ENCODE results near the gene HBB. TPM values are rescaled to one million over a fixed set of nuclear protein-coding genes. Genes with fewer than 3 reads are reported as not detected.

HBB gene
- total and polyA plus RNA-seq, 2 donors = 22.3 to 341 TPM

DNA sequence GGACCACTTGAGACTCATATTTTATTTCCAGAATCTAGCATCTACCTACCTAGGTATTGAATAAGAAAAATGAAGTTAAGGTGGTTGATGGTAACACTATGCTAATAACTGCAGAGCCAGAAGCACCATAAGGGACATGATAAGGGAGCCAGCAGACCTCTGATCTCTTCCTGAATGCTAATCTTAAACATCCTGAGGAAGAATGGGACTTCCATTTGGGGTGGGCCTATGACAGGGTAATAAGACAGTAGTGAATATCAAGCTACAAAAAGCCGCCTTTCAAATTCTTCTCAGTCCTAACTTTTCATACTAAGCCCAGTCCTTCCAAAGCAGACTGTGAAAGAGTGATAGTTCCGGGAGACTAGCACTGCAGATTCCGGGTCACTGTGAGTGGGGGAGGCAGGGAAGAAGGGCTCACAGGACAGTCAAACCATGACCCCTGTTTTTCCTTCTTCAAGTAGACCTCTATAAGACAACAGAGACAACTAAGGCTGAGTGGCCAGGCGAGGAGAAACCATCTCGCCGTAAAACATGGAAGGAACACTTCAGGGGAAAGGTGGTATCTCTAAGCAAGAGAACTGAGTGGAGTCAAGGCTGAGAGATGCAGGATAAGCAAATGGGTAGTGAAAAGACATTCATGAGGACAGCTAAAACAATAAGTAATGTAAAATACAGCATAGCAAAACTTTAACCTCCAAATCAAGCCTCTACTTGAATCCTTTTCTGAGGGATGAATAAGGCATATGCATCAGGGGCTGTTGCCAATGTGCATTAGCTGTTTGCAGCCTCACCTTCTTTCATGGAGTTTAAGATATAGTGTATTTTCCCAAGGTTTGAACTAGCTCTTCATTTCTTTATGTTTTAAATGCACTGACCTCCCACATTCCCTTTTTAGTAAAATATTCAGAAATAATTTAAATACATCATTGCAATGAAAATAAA is 2.1 kb downstream of the HBB start:
- Histone ChIP-seq H3K9me3 (ENCODE audit: control insufficient read depth in 2 of 2, insufficient read depth in 1 of 2, low read length in 1 of 2) (no peaks in the 10 kb centered on the region), H3K36me3 (ENCODE audit: control insufficient read depth in 2 of 2, insufficient read depth in 2 of 2, low read length in 1 of 2) (no peaks in the 10 kb centered on the region), H3K27ac (ENCODE audit: low read depth in 1 of 2, low read length in 1 of 2) (no peak overlapping the region), H3K27me3 (ENCODE audit: control insufficient read depth in 2 of 2, insufficient read depth in 1 of 2, low read length in 1 of 2) (no peaks in the 10 kb centered on the region), H3K4me1 (ENCODE audit: control insufficient read depth in 2 of 2, insufficient read depth in 2 of 2, low read length in 2 of 2) (no peaks in the 10 kb centered on the region), H3K4me3 (ENCODE audit: low read length in 2 of 2) (no peak overlapping the region)
- WGBS = 80% methylated on average over 6 of the region's 6 CpGs
- DNase-seq (ENCODE audit: low read depth in 6 of 9, low spot score in 9 of 9) = no peak

DNA sequence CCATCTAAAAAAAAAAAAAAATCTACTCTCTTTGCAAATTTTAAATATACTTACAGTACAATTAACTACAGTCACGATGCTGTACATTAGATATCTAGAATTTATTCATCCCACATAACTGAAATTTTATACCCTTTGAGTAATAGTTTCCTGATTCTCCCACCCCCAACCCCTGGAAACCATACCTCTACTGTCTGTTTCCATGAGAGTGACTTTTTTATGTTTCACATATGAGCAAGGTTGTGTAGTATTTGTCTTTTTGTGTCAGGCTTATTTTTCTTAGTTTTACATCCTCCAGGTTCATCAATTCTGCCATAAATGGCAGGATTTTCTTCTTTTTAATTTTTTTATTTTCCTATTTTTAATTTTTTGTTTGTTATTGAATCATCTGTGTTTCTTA is 3.2 kb downstream of the HBB start:
- WGBS = 89% methylated on average over 1 of the region's 1 CpG
- no peak overlapping the region for H3K27ac ChIP-seq (ENCODE audit: low read depth in 1 of 2, low read length in 1 of 2)

DNA sequence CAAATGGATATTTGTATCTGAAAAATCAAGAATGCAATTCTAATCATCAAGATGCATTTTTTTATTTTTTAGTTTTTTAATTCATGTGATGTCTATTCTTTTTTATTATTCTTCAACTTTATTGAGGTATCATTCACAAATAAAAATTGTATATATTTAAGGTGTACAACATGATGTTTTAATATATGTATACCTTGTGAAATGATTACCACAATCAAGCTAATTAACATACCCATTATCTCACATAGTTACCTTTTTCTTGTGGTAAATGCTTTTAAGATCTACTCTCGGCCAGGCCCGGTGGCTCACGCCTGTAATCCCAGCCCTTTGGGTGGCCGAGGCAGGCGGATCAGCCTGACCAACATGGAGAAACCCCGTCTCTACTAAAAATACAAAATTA is 3.7 kb downstream of the HBB start:
- H3K27me3 ChIP-seq (ENCODE audit: control insufficient read depth in 2 of 2, insufficient read depth in 1 of 2, low read length in 1 of 2) = no peaks in the 10 kb centered on the region
- WGBS = 97% methylated on average over 6 of the region's 6 CpGs
- no peak overlapping the region for H3K4me3 ChIP-seq (ENCODE audit: low read length in 2 of 2)
- H3K9me3 ChIP-seq (ENCODE audit: control insufficient read depth in 2 of 2, insufficient read depth in 1 of 2, low read length in 1 of 2) = no peaks in the 10 kb centered on the region
- no peak for DNase-seq (ENCODE audit: low read depth in 6 of 9, low spot score in 9 of 9)
- no peaks in the 10 kb centered on the region for H3K4me1 ChIP-seq (ENCODE audit: control insufficient read depth in 2 of 2, insufficient read depth in 2 of 2, low read length in 2 of 2)
- no peaks in the 10 kb centered on the region for H3K36me3 ChIP-seq (ENCODE audit: control insufficient read depth in 2 of 2, insufficient read depth in 2 of 2, low read length in 1 of 2)
- H3K27ac ChIP-seq (ENCODE audit: low read depth in 1 of 2, low read length in 1 of 2) = no peak overlapping the region

More for the DNA sequence above, 3.2 kb downstream of the HBB start:
- H3K27me3 ChIP-seq (ENCODE audit: control insufficient read depth in 2 of 2, insufficient read depth in 1 of 2, low read length in 1 of 2) = no peaks in the 10 kb centered on the region
- H3K4me3 ChIP-seq (ENCODE audit: low read length in 2 of 2) = no peak overlapping the region
- H3K4me1 ChIP-seq (ENCODE audit: control insufficient read depth in 2 of 2, insufficient read depth in 2 of 2, low read length in 2 of 2) = no peaks in the 10 kb centered on the region
- H3K9me3 ChIP-seq (ENCODE audit: control insufficient read depth in 2 of 2, insufficient read depth in 1 of 2, low read length in 1 of 2) = no peaks in the 10 kb centered on the region
- no peak for DNase-seq (ENCODE audit: low read depth in 6 of 9, low spot score in 9 of 9)
- H3K36me3 ChIP-seq (ENCODE audit: control insufficient read depth in 2 of 2, insufficient read depth in 2 of 2, low read length in 1 of 2) = no peaks in the 10 kb centered on the region

DNA sequence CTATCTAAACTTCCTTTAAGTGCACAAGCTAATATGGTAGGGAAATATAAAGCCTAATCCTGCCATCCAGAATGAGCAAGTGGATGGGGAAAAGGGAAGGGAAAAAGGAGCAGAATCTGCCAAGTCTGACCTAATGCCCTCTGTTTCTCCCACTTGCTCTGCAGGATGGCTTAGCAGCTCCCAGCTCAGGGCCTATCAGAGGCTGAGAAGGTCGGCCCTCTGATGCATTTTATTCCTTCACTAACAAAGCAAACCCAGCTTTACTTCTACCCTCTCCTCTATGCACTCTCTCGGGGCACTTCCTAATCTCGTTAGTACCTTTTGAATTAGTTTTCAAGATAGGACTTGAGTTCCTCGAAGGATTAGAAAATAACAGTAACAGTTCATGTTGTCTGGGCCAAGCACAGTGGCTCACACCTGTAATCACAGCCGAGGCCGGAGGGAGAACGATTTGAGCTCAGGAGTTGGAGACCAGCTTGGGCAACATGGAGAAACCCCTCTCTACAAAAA is 16.4 kb downstream of the HBB start:
- H3K4me1 ChIP-seq (ENCODE audit: control insufficient read depth in 2 of 2, insufficient read depth in 2 of 2, low read length in 2 of 2) = no peaks in the 10 kb centered on the region
- H3K27ac ChIP-seq (ENCODE audit: low read depth in 1 of 2, low read length in 1 of 2) = no peak overlapping the region
- H3K9me3 ChIP-seq (ENCODE audit: control insufficient read depth in 2 of 2, insufficient read depth in 1 of 2, low read length in 1 of 2) = no peaks in the 10 kb centered on the region
- H3K36me3 ChIP-seq (ENCODE audit: control insufficient read depth in 2 of 2, insufficient read depth in 2 of 2, low read length in 1 of 2) = no peaks in the 10 kb centered on the region
- no peak for DNase-seq (ENCODE audit: low read depth in 6 of 9, low spot score in 9 of 9)
- no peaks in the 10 kb centered on the region for H3K27me3 ChIP-seq (ENCODE audit: control insufficient read depth in 2 of 2, insufficient read depth in 1 of 2, low read length in 1 of 2)
- 78% methylated on average over 7 of the region's 7 CpGs for WGBS
- H3K4me3 ChIP-seq (ENCODE audit: low read length in 2 of 2) = no peak overlapping the region

DNA sequence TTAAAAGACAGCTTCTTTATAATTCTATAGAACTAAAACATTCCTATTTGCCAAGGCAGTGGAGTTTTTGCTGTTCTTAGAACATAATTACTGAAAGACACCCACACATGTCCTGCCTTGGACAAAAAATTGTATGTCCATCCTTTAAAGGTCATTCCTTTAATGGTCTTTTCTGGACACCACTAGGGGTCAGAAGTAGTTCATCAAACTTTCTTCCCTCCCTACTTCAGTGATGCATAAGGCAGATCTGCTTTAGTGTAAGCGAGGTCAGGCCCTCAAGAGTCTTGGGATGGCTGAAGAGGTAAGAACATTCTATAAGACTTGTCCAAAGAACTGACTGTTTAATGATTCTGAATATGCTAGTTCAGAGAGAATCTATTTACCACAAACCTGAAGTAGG is 22.1 kb downstream of the HBB start:
- Histone ChIP-seq H3K9me3 (ENCODE audit: control insufficient read depth in 2 of 2, insufficient read depth in 1 of 2, low read length in 1 of 2) (no peaks in the 10 kb centered on the region), H3K4me1 (ENCODE audit: control insufficient read depth in 2 of 2, insufficient read depth in 2 of 2, low read length in 2 of 2) (no peaks in the 10 kb centered on the region), H3K27ac (ENCODE audit: low read depth in 1 of 2, low read length in 1 of 2) (no peak overlapping the region), H3K36me3 (ENCODE audit: control insufficient read depth in 2 of 2, insufficient read depth in 2 of 2, low read length in 1 of 2) (no peaks in the 10 kb centered on the region), H3K4me3 (ENCODE audit: low read length in 2 of 2) (no peak overlapping the region), H3K27me3 (ENCODE audit: control insufficient read depth in 2 of 2, insufficient read depth in 1 of 2, low read length in 1 of 2) (no peaks in the 10 kb centered on the region)
- no peak for DNase-seq (ENCODE audit: low read depth in 6 of 9, low spot score in 9 of 9)
- 61% methylated on average over 1 of the region's 1 CpG for WGBS

DNA sequence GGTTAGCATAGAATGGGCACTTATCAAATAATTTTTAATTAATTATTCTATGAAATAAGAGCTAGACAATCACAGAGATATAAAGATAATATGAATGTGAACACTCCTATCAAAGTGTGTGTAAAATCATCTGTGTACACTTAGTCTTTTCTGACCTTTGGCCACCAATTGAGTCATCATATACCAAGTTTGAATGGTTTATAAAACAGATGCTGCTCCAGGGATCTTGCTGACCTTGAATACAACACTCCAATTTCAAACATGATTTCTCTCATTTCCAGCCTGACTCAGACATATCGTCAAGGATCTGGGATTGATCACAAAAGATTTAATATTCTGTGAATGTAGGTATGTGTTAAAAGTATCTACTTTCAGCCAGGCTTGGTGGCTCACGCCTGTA is 23.5 kb downstream of the HBB start:
- H3K36me3 ChIP-seq (ENCODE audit: control insufficient read depth in 2 of 2, insufficient read depth in 2 of 2, low read length in 1 of 2) = no peaks in the 10 kb centered on the region
- H3K4me1 ChIP-seq (ENCODE audit: control insufficient read depth in 2 of 2, insufficient read depth in 2 of 2, low read length in 2 of 2) = no peaks in the 10 kb centered on the region
- no peaks in the 10 kb centered on the region for H3K27me3 ChIP-seq (ENCODE audit: control insufficient read depth in 2 of 2, insufficient read depth in 1 of 2, low read length in 1 of 2)
- WGBS = 92% methylated on average over 2 of the region's 2 CpGs
- H3K9me3 ChIP-seq (ENCODE audit: control insufficient read depth in 2 of 2, insufficient read depth in 1 of 2, low read length in 1 of 2) = no peaks in the 10 kb centered on the region
- no peak for DNase-seq (ENCODE audit: low read depth in 6 of 9, low spot score in 9 of 9)
- no peak overlapping the region for H3K4me3 ChIP-seq (ENCODE audit: low read length in 2 of 2)
- no peak overlapping the region for H3K27ac ChIP-seq (ENCODE audit: low read depth in 1 of 2, low read length in 1 of 2)

DNA sequence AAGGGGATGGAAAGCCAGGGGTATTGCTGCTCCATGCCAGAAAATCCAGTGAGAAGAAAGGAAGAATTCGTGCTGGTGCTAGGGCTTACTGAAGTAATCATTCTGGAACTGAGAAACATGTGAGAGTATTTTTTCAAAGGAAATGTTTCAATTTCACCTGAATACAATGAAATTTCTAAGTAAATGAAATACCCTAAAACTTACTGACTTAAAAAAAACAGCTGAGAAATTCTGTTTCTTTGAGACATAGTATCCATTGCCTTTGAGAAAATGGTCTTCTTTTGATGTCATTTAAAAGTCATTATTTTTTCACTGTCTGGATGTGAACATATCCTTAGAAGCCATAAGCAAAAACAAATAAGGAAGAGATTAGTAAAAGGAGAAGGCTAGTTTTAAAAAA is 26.3 kb downstream of the HBB start, which contains the start of gene OR51V1:
TSS of gene OR51V1 (minus strand) at position 101 of the 400 bp plus-strand sequence. CDS start at position 101, 0 bp downstream.
- WGBS = 86% methylated on average over 1 of the region's 1 CpG
- no peaks in the 10 kb centered on the region for H3K4me1 ChIP-seq (ENCODE audit: control insufficient read depth in 2 of 2, insufficient read depth in 2 of 2, low read length in 2 of 2)
- H3K27me3 ChIP-seq (ENCODE audit: control insufficient read depth in 2 of 2, insufficient read depth in 1 of 2, low read length in 1 of 2) = no peaks in the 10 kb centered on the region
- no peaks in the 10 kb centered on the region for H3K9me3 ChIP-seq (ENCODE audit: control insufficient read depth in 2 of 2, insufficient read depth in 1 of 2, low read length in 1 of 2)
- DNase-seq (ENCODE audit: low read depth in 6 of 9, low spot score in 9 of 9) = no peak
- H3K4me3 ChIP-seq (ENCODE audit: low read length in 2 of 2) = no peak within 1 kb of the TSS
- H3K36me3 ChIP-seq (ENCODE audit: control insufficient read depth in 2 of 2, insufficient read depth in 2 of 2, low read length in 1 of 2) = no peaks in the 10 kb centered on the region
- no peak within 1 kb of the TSS for H3K27ac ChIP-seq (ENCODE audit: low read depth in 1 of 2, low read length in 1 of 2)

DNA sequence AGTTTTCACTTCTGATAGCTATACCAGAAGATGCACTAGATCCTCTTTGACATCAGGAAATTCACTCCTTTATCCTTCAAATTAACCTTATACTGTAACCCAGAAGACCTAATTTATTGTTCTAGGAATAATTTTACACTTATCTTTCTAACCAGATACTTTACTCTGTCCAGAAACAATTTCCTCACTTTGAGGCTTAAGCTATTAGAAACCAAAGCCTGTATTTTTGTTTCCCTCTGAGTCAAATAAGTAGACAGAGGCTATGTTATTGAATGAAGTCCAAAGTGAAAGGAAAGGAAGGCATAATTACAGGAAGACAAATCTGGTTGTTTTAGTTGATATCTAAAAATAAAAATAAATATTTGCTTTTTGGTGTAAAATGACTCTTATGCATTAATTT is 28.6 kb downstream of the HBB start:
- H3K4me3 ChIP-seq (ENCODE audit: low read length in 2 of 2) = no peak overlapping the region
- no peak for DNase-seq (ENCODE audit: low read depth in 6 of 9, low spot score in 9 of 9)
- no peaks in the 10 kb centered on the region for H3K4me1 ChIP-seq (ENCODE audit: control insufficient read depth in 2 of 2, insufficient read depth in 2 of 2, low read length in 2 of 2)
- H3K36me3 ChIP-seq (ENCODE audit: control insufficient read depth in 2 of 2, insufficient read depth in 2 of 2, low read length in 1 of 2) = no peaks in the 10 kb centered on the region
- no peaks in the 10 kb centered on the region for H3K9me3 ChIP-seq (ENCODE audit: control insufficient read depth in 2 of 2, insufficient read depth in 1 of 2, low read length in 1 of 2)
- no peaks in the 10 kb centered on the region for H3K27me3 ChIP-seq (ENCODE audit: control insufficient read depth in 2 of 2, insufficient read depth in 1 of 2, low read length in 1 of 2)
- H3K27ac ChIP-seq (ENCODE audit: low read depth in 1 of 2, low read length in 1 of 2) = no peak overlapping the region

DNA sequence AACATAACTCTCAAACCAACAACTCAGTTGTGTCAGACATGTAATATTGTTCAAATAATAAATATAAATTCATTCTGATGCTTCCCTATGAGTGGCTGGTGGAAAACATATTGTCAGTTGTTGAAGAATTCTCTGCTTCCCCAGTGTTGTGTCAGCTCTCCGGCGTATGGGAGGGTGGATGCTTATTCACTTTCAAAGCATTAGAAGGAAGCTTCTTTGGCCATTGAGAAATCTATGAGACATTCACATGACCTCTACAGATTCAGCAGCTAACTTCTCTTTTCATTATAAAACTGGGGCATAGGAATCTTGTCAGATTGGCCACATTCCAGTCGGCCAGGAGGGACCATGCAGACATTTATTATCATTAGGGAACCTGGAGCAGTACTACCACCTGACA is 29.3 kb downstream of the HBB start:
- Histone ChIP-seq H3K9me3 (ENCODE audit: control insufficient read depth in 2 of 2, insufficient read depth in 1 of 2, low read length in 1 of 2) (no peaks in the 10 kb centered on the region), H3K4me1 (ENCODE audit: control insufficient read depth in 2 of 2, insufficient read depth in 2 of 2, low read length in 2 of 2) (no peaks in the 10 kb centered on the region), H3K27me3 (ENCODE audit: control insufficient read depth in 2 of 2, insufficient read depth in 1 of 2, low read length in 1 of 2) (no peaks in the 10 kb centered on the region), H3K36me3 (ENCODE audit: control insufficient read depth in 2 of 2, insufficient read depth in 2 of 2, low read length in 1 of 2) (no peaks in the 10 kb centered on the region), H3K4me3 (ENCODE audit: low read length in 2 of 2) (no peak overlapping the region), H3K27ac (ENCODE audit: low read depth in 1 of 2, low read length in 1 of 2) (no peak overlapping the region)
- 91% methylated on average over 3 of the region's 3 CpGs for WGBS
- DNase-seq (ENCODE audit: low read depth in 6 of 9, low spot score in 9 of 9) = no peak
